ENCODE results near the gene FIGLA. TPM values are rescaled to one million over a fixed set of nuclear protein-coding genes. Genes with fewer than 3 reads are reported as not detected.

The FIGLA gene
- total RNA-seq, 2 experiments from 2014 or later = not detected

DNA sequence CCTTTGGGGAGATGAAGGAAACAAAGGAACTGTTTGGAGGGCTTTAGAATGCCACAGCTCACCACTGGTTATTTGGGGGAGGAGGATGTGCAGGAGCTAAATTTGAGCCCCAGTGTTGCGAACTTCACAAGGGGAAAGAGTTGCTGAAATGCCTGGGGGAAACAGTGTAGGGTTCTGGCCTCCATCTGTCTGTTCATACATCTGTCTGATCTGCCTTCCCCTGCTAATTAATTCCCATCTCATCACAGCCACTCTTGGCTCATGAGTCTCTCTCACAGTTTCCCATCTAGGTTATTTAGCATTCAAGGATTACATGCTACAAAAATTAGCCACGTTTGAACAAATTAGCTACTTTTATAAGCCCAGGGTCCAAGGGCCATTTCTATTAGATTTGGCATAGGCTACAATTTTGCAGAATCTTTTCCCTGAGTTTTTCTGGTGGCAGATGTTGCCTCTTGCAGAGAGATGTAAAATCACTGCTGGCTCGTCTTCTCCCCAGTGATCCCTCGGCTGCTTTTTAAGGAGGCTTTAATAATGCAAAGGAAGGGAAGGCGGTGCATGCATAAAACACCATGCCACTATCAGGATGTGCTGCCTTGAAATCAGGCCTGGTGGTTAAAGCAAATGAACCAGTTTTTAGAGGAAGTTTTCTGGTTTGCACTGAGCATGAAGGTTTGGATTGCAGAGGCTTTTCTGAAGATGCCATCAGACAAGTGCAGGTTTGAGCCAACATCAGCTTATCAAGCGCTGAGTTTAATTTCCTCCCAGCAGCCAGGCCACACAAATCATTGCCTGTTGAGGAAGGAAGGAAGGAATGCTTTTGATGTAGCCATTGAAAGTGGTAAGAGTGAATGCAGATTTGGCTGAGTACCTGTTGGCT lies 57.4 kb downstream of the FIGLA start:
- H3K27ac Mint-ChIP-seq = no peak overlapping the region
- DNase-seq = no peak

DNA sequence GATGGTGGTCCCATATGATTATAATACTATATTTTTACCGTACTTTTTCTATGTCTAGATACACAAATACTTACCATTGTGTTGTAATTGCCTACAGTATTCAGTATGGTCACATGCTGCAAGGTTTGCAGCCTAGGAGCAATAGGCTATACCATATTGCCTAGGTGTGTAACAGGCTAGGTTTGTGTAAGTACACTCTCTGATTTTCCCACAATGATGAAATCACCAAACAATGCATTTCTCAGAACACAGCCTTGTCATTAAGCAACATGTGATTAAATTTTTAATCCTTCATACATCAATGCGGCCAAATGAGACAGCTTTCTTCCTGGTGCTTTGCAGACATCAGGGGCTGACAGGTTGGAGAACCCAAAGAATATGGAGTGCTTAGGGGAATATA lies 59.7 kb downstream of the FIGLA start:
- DNase-seq = no peak
- Mint-ChIP-seq H3K36me3 (no peaks in the 10 kb centered on the region), H3K4me1 (ENCODE audit: low read depth) (peaks cover 3% of the 10 kb centered on the region), H3K4me3 (no peak overlapping the region), H3K27me3 (peaks cover 12% of the 10 kb centered on the region), H3K27ac (no peak overlapping the region), H3K9me3 (no peaks in the 10 kb centered on the region)
- POLR2A ChIA-PET = no interaction called here
- CTCF ChIA-PET = no interaction called here
- intact Hi-C loops (cut with micrococcal nuclease) = no loop called here

More for the DNA sequence above, 57.4 kb downstream of the FIGLA start:
- Mint-ChIP-seq H3K4me3 (no peak overlapping the region), H3K4me1 (ENCODE audit: low read depth) (peaks cover 3% of the 10 kb centered on the region), H3K36me3 (no peaks in the 10 kb centered on the region), H3K9me3 (no peaks in the 10 kb centered on the region), H3K27me3 (peaks cover 15% of the 10 kb centered on the region)
- ChIA-PET POLR2A (no interaction called here), CTCF (no interaction called here)
- intact Hi-C loops (cut with micrococcal nuclease) = no loop called here

DNA sequence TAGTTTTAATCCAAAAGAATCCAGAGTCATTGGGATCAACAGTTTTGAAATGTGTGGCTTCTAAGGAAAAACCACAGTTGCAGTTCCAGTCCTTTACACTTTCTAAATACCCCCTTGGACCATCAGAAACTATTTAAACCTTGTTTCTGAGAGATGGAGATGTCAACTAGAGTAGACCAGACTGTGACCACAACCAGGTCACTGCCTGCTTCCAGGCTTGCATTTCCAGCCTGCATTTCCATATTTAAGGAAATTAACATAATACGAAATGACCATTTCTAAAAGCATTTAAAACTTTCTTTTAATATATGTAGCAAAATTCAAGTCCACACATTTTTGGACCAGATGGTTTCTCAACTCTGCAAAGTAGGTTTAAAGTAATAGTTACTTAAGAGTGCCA lies 60.8 kb downstream of the FIGLA start:
- CTCF ChIA-PET = no interaction called here
- Mint-ChIP-seq H3K36me3 (no peaks in the 10 kb centered on the region), H3K4me3 (no peak overlapping the region), H3K4me1 (ENCODE audit: low read depth) (no peaks in the 10 kb centered on the region), H3K27me3 (peaks cover 7% of the 10 kb centered on the region), H3K27ac (no peak overlapping the region), H3K9me3 (no peaks in the 10 kb centered on the region)
- intact Hi-C loops (cut with micrococcal nuclease) = no loop called here
- POLR2A ChIA-PET = no interaction called here
- no peak for DNase-seq

GRCh38 chr2:70728128-70728527 lies 62.3 kb downstream of the FIGLA start:
- POLR2A ChIA-PET = no interaction called here
- H3K9me3 Mint-ChIP-seq = no peaks in the 10 kb centered on the region
- no peaks in the 10 kb centered on the region for H3K36me3 Mint-ChIP-seq
- DNase-seq = no peak
- H3K4me1 Mint-ChIP-seq (ENCODE audit: low read depth) = no peaks in the 10 kb centered on the region
- CTCF ChIA-PET = no interaction called here
- H3K4me3 Mint-ChIP-seq = no peak overlapping the region
- no peaks in the 10 kb centered on the region for H3K27me3 Mint-ChIP-seq
- intact Hi-C loops (cut with micrococcal nuclease) = no loop called here
- no peak overlapping the region for H3K27ac Mint-ChIP-seq

Other genes with a start within 250 kb of the FIGLA start
- gene TGFA, start 236.8 kb downstream of the FIGLA start, total RNA-seq = under 1 TPM; 0.50 to 0.58 TPM
- 1 to 10 TPM; 5.6 to 6.0 TPM for gene ADD2, start 22.4 kb downstream of the FIGLA start, total RNA-seq
- gene CLEC4F, start 30.0 kb upstream of the FIGLA start, total RNA-seq = not detected
- gene CD207, start 45.2 kb upstream of the FIGLA start, total RNA-seq = not detected
- gene VAX2, start 109.9 kb upstream of the FIGLA start, total RNA-seq = not detected
- not detected for gene ATP6V1B1, start 145.3 kb upstream of the FIGLA start, total RNA-seq
- gene ANKRD53, start 188.0 kb upstream of the FIGLA start, total RNA-seq = not detected
- gene TEX261, start 204.2 kb upstream of the FIGLA start, total RNA-seq = 10 to 100 TPM; 29.0 to 29.9 TPM